ENCODE data around the gene PITHD1.
"Not testable (repeated sequence)": the region's sequence is repeated elsewhere in the genome, so short reads cannot be mapped to it uniquely, and the experiment has no call there.

PITHD1 gene

DNA sequence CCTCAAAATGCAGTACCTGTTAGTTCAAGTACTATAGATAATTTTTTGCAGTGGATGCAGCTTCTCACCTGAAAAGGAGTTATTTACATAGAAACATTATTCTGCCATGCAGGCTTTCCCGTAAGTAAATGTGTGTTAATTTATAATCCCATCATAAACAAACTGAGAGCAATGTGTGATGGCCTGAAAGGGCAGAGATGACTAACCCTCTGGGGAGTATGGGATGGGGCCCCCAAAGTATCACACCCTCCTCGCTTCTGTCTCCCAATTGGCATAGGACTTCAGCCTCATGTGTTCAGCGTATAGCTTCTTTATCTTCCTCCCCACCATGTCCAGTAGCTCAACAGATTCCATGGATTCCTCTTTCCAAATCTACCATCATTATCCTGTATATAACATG lies 39.4 kb downstream of the PITHD1 start:
- no peaks in the 10 kb centered on the region for H3K9me3 ChIP-seq (ENCODE audit: low read depth, low read length)
- H3K4me3 ChIP-seq, result no peak overlapping the region
- no peak for DNase-seq (ENCODE audit: low read depth, low spot score)
- no peak overlapping the region for H3K27ac ChIP-seq
- no peak for TF ChIP-seq POLR2AphosphoS5 (IDR thresholded peaks at IDR 0.05; ENCODE audit: borderline replicate concordance, low read depth, low read length)
- TF ChIP-seq FOXP2 (optimal IDR thresholded peaks at IDR 0.05; ENCODE audit: control extremely low read depth, extremely low read length, insufficient read depth), result no peak
- no peak for TF ChIP-seq EZH2 (IDR thresholded peaks at IDR 0.05)
- peaks cover 10% of the 10 kb centered on the region; the same call in 1 of the 2 replicates for H3K36me3 ChIP-seq (ENCODE audit: insufficient read depth, low read length)
- H3K9ac ChIP-seq (ENCODE audit: insufficient read length), result no peak overlapping the region

- Histone ChIP-seq H3K36me3 (ENCODE audit: insufficient read depth, low read length) (no peaks in the 10 kb centered on the region), H3K9ac (ENCODE audit: insufficient read length) (no peak overlapping the region), H3K4me3 (no peak overlapping the region)
Observed at GRCh38 chr1:23823767-23824166, 45.5 kb downstream of the PITHD1 start.

DNA sequence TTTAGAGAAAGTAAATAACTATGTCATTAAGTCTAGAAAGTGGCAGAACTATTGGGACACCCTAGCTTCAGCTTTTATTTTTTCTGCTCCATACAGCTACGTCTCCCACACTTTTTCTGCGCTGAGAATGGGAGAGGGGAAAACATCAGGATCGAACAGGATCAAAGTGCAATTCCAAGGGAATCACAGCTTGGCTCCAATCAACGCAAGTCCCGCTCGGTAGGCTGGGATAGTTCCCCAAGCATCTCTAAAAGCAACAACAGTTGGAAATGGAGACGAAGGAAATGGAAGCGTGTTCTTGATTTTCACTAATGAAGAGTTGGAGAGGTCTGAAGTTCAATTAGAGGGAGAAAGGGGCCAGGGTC lies 46.5 kb downstream of the PITHD1 start:
- no peaks in the 10 kb centered on the region for H3K36me3 ChIP-seq (ENCODE audit: insufficient read depth, low read length)
- H3K9me3 ChIP-seq (ENCODE audit: low read depth, low read length), result no peaks in the 10 kb centered on the region
- H3K27ac ChIP-seq, result peak overlapping the region; percentile 85
- no peak for DNase-seq (ENCODE audit: low read depth, low spot score)
- peak overlapping the region; percentile 96 for H3K9ac ChIP-seq (ENCODE audit: insufficient read length)
- H3K4me3 ChIP-seq, result peak overlapping the region; percentile 94
- TF ChIP-seq POLR2AphosphoS5 (IDR thresholded peaks at IDR 0.05; ENCODE audit: borderline replicate concordance, low read depth, low read length) (no peak), EZH2 (IDR thresholded peaks at IDR 0.05) (no peak), FOXP2 (optimal IDR thresholded peaks at IDR 0.05; ENCODE audit: control extremely low read depth, extremely low read length, insufficient read depth) (no peak)

More at GRCh38 chr1:23823767-23824166, 45.5 kb downstream of the PITHD1 start:
- TF ChIP-seq EZH2 (IDR thresholded peaks at IDR 0.05) (no peak), FOXP2 (optimal IDR thresholded peaks at IDR 0.05; ENCODE audit: control extremely low read depth, extremely low read length, insufficient read depth) (no peak), POLR2AphosphoS5 (IDR thresholded peaks at IDR 0.05; ENCODE audit: borderline replicate concordance, low read depth, low read length) (no peak)
- H3K9me3 ChIP-seq (ENCODE audit: low read depth, low read length), result no peaks in the 10 kb centered on the region
- no peak for DNase-seq (ENCODE audit: low read depth, low spot score)
- no peak overlapping the region for H3K27ac ChIP-seq

DNA sequence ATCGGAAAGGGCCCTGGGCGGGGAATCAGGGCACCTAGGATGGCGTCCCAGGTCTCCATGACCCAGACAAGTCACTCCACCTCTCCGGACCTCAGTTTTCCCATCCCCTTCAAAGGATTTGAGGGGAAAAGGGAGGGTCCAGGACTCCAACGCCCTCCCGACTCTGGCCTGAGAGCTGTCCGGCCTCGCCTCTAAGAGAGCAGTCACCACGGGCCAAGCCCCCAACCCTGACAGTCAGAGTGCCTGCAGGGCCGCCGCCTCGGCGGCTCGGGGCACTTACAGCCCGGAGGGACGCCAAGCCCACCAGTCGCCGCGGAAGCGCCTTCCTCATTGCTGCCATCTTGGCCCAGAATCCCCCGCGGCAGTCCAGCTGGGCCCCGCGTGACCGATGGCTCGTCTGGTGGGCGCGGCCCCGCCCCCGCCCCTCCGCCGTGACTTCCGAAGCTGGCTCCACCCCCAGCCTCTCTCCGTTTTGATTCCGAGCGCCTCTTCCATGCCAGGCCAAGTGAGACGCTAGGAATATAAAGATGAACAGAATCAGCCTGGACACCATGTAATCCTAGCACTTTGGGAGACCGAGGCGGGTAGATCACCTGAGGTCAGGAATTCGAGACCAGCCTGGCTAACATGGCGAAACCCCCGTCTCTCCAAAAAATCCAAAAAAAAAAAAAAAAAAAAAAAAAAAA lies 47.0 kb downstream of the PITHD1 start, which contains the start of gene HMGCL:
TSS of gene HMGCL (minus strand) at position 354 of the 686 bp plus-strand sequence. CDS start at position 340, 14 bp downstream.
- Histone ChIP-seq H3K9ac (ENCODE audit: insufficient read length) (peak within 1 kb of the TSS; percentile 96), H3K4me3 (peak within 1 kb of the TSS; percentile 94), H3K36me3 (ENCODE audit: insufficient read depth, low read length) (no peaks in the 10 kb centered on the region), H3K27ac (peak within 1 kb of the TSS; percentile 85), H3K9me3 (ENCODE audit: low read depth, low read length) (no peaks in the 10 kb centered on the region)
- TF ChIP-seq EZH2 (IDR thresholded peaks at IDR 0.05), result no peak
- no peak for TF ChIP-seq FOXP2 (optimal IDR thresholded peaks at IDR 0.05; ENCODE audit: control extremely low read depth, extremely low read length, insufficient read depth)
- TF ChIP-seq POLR2AphosphoS5 (IDR thresholded peaks at IDR 0.05; ENCODE audit: borderline replicate concordance, low read depth, low read length), result peak; percentile 95
- DNase-seq (ENCODE audit: low read depth, low spot score), result no peak

DNA sequence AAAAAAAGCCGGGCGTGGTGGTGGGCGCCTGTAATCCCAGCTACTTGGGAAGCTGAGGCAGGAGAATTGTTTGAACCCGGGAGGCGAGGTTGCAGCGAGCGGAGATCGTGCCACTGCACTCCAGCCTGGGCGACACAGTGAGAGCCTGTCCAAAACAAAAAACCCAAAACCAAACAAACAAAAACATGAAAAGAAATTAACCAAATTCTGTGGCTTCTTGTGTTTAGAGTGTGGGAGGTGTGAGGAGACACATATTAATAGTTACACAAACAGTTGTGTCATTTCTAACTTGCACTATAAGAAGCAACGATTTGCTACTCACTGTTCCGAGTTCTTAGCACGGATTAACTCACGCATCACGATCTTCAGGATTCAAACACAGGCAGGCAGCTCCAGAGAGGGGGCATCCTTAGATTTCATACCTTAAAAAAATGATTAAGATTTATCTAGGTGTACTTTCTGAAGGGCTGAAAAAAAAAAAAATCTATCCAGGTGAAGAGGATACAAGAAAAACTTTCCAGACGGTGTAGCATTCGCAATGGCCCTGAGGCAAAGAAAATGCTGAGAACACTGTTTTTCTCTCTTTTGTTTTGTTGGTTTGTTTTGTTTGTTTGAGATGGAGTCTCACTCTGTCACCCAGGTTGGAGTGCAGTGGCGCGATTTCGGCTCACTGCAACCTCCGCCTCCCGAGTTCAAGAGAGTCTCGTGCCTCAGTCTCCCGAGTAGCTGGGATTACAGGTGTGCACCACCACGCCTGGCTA lies 47.7 kb downstream of the PITHD1 start:
- Histone ChIP-seq H3K36me3 (ENCODE audit: insufficient read depth, low read length) (no peaks in the 10 kb centered on the region), H3K4me3 (peak overlapping the region; percentile 94), H3K9me3 (ENCODE audit: low read depth, low read length) (no peaks in the 10 kb centered on the region), H3K9ac (ENCODE audit: insufficient read length) (peak overlapping the region; percentile 96), H3K27ac (peak overlapping the region; percentile 5; the same call in 1 of the 2 replicates)
- no peak for DNase-seq (ENCODE audit: low read depth, low spot score)
- TF ChIP-seq FOXP2 (optimal IDR thresholded peaks at IDR 0.05; ENCODE audit: control extremely low read depth, extremely low read length, insufficient read depth) (no peak), POLR2AphosphoS5 (IDR thresholded peaks at IDR 0.05; ENCODE audit: borderline replicate concordance, low read depth, low read length) (no peak)

GRCh38 chr1:23826590-23826989 lies 48.4 kb downstream of the PITHD1 start:
- not testable (repeated sequence) for H3K9me3 ChIP-seq (ENCODE audit: low read depth, low read length); H3K4me3 ChIP-seq; DNase-seq (ENCODE audit: low read depth, low spot score); H3K9ac ChIP-seq (ENCODE audit: insufficient read length); H3K27ac ChIP-seq; H3K36me3 ChIP-seq (ENCODE audit: insufficient read depth, low read length)

DNA sequence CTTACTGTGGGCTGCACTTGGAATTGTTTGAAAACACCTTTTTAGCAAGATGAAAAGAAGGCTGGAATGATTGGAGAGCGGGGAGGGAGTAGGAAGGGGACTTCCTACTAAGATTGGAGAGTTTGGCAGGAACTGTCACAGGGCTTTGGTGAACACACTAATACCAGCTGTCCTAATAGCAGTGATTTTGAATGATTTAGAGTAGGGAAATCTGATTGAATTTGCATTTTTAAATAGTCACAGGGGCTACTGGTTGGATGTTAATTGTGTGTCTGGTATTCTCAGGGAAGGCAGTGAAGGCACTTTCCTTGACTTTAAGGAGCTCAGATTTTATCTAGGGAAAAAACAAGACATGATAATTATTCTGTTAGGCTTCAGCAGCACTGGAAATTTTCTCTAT lies 49.5 kb downstream of the PITHD1 start:
- Histone ChIP-seq H3K4me3 (no peak overlapping the region), H3K27ac (peak overlapping the region; percentile 62), H3K9me3 (ENCODE audit: low read depth, low read length) (no peaks in the 10 kb centered on the region), H3K36me3 (ENCODE audit: insufficient read depth, low read length) (no peaks in the 10 kb centered on the region), H3K9ac (ENCODE audit: insufficient read length) (no peak overlapping the region)
- DNase-seq (ENCODE audit: low read depth, low spot score), result no peak
- no peak for TF ChIP-seq EZH2 (IDR thresholded peaks at IDR 0.05)
- TF ChIP-seq POLR2AphosphoS5 (IDR thresholded peaks at IDR 0.05; ENCODE audit: borderline replicate concordance, low read depth, low read length), result no peak
- no peak for TF ChIP-seq FOXP2 (optimal IDR thresholded peaks at IDR 0.05; ENCODE audit: control extremely low read depth, extremely low read length, insufficient read depth)

DNA sequence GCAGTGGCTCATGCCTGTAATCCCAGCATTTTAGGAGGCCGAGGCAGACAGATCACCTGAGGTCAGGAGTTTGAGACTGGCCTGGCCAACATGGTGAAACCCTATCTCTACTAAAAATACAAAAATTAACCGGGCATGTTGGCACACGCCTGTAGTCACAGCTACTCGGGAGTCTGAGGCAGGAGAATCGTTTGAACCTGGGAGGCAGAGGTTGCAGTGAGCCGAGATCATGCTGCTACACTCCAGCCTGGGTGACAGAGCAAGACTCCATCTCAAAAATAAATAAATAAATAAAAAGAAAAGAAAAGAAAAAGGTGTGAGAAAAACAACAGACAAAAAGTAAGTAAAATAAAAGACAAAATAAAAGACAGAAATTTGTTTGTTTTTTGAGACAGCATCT lies 55.9 kb downstream of the PITHD1 start:
- DNase-seq (ENCODE audit: low read depth, low spot score); H3K4me3 ChIP-seq; H3K27ac ChIP-seq; H3K9ac ChIP-seq (ENCODE audit: insufficient read length); H3K9me3 ChIP-seq (ENCODE audit: low read depth, low read length); H3K36me3 ChIP-seq (ENCODE audit: insufficient read depth, low read length): not testable (repeated sequence)

GRCh38 chr1:23836037-23836436 lies 57.8 kb downstream of the PITHD1 start:
- TF ChIP-seq FOXP2 (optimal IDR thresholded peaks at IDR 0.05; ENCODE audit: control extremely low read depth, extremely low read length, insufficient read depth) (no peak), POLR2AphosphoS5 (IDR thresholded peaks at IDR 0.05; ENCODE audit: borderline replicate concordance, low read depth, low read length) (no peak), EZH2 (IDR thresholded peaks at IDR 0.05) (no peak)
- Histone ChIP-seq H3K36me3 (ENCODE audit: insufficient read depth, low read length) (no peaks in the 10 kb centered on the region), H3K27ac (no peak overlapping the region), H3K4me3 (no peak overlapping the region), H3K9ac (ENCODE audit: insufficient read length) (no peak overlapping the region), H3K9me3 (ENCODE audit: low read depth, low read length) (no peaks in the 10 kb centered on the region)
- DNase-seq (ENCODE audit: low read depth, low spot score), result no peak
